HG03175 (cell line): ENCODE measurements around the gene TTC9.

Experiments used
- ATAC-seq: cut with Tn5 transposase; IDR thresholded peaks from one replicate; pipeline ENCODE4 v1.9.1; 2021; ENCODE audit warnings: mild to moderate bottlenecking, moderate library complexity; ENCODE audit not compliant: unreplicated experiment

The TTC9 gene

GRCh38 chr14:70641548-70642302 lies at the start of gene TTC9:
Gene TTC9 (plus strand): TSS chr14:70641916. CDS start chr14:70642130, 214 bp downstream.
- no peak for ATAC-seq

DNA sequence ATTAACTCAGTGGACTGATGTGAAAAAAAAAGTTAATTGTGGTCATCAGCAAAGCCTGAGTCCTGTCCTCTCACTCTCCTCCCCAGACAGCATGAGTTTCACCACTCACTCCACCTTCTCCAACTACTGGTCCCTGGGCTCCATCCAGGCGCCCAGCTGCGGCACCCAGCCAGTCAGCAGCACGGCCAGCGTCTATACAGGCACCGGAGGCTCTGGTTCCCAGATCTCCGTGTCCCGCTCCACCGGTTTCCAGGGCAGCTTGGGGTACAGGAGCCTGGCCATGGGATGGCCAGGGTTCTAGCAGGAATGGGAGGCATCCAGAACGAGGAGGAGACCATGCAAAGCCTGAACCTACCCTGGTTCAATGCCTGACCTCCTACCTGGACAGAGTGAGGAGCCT lies 47.3 kb upstream of the TTC9 start:
- no peak for ATAC-seq

DNA sequence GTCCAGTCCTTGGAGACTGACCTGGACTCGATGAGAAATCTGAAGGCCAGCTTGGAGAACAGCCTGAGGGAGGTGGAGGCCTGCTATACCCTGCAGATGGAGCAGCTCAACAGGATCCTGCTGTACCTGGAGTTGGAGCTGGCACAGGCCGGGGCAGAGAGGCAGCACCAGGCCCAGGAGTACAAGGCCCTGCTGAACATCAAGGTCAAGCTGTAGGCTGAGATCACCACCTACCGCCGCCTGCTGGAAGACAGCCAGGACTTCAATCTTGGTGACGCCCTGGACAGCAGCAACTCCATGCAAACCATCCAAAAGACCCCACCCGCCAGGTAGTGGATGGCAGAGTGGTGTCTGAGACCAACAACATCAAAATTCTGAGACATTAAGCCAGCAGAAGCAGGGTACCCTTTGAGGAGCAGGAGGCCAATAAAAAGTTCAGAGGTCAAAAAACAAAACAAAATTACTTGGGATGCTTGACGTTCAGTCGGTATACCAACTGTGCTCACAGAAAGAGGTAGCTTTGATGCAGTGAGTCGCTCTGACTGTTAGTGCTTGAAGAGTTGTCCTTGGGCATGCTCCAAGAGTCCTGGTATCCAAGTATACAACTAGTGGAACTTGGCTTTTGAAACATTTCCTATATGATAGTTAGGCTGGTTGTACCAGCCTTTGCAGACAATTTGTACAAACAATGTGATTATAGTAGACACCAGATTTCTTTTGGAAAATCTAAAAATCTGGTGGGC lies 46.1 kb upstream of the TTC9 start:
- no peak for ATAC-seq

DNA sequence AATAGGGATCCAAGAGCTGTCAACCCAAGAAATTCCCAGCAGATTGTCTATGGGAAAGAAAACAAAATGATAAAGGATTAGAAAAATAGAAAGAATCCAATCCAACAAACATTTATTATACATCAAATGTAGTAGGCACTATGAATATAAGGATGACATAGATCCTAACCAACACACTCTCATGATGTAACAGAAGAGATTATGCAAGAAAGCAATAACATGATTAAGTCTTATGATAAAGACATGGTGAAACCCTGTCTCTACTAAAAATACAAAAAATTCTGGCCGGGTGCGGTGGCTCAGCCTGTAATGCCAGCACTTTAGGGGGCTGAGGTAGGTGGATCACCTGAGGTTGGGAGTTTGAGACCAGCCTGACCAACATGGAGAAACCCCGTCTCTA lies 44.0 kb upstream of the TTC9 start:
- ATAC-seq, result no peak

DNA sequence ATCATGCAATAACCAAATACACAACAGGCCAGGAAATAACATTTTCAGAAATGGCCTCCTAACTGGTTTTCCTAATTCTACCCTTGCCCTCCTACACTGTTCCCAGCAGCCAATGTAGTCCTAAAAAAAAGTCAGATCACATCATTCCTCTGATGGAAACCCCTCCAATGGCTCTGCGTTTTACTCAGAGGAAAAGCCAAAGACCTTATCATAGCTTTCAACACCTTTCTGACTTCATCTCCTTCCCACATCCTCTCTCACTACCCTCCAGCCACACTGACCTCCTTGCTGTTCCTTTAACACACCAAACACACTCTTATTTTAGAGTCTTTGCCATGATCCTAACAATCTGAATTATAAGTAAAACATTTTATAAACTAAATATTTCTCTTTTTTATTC lies 42.4 kb upstream of the TTC9 start:
- no peak for ATAC-seq

GRCh38 chr14:70600382-70601157 lies 41.1 kb upstream of the TTC9 start, which contains the start of gene MED6:
Gene MED6 (minus strand): TSS chr14:70600655. CDS start chr14:70600637, 18 bp downstream.
- ATAC-seq, result peak; percentile 93

- no peak for ATAC-seq
Measured at GRCh38 chr14:70601162-70601561, 40.6 kb upstream of the TTC9 start.

DNA sequence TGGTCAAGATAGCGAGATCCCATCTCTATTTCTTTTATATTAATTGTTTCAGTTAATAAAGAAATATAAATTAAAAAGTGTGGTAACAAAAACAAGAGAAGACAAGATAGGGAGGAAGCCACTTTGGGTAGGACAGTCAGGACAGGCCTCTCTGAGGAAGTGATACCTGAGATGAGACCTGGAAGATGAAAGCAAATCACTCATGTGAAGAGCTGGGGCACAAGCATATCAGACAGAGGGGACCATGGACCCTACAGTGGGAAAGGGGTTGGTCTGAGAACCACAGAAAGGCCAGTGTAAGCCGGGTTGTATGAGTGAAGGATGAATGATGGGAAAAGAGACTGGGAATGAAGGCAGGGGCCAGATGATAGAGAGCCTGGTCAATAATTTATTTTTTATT lies 39.5 kb upstream of the TTC9 start:
- ATAC-seq, result no peak

DNA sequence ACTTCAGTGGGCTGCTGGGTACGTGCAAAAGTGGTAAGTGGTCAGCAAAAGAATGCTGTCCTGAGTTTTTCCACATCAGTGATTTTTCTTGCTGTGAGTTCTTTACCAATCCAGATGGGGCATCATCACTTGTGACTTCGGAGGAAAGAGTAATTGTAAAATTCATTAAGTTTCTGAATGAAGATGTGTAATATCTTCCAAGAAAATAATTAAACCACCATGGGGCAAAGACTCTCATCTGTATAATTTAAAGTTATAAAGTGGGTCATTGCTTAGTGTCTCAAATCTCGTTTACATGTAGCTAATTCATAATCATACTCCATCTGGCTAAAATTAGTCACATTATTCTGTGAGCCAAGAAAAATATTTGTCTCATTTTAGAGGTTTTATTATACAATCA lies 30.5 kb upstream of the TTC9 start:
- ATAC-seq, result no peak

DNA sequence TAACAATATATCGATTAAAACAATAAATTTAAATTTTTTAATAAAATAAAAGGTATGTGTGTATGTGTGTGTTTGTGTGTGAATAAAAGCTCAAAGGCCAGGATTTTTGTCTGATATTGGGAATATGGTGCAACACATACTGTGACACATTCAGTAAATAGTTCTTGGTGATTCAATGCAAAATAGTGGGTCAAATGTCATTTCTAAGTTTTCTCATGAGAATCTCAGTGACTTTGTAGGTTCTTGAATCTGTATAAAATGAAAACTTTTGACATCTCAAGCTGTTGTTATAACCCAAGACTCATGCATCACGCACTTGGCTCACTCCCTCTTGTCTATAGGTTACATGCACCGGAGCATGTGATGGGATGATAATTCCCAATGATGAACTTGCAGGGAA lies 25.1 kb upstream of the TTC9 start:
- ATAC-seq, result no peak

- ATAC-seq, result no peak
Measured at GRCh38 chr14:70618314-70618713, 23.4 kb upstream of the TTC9 start.

GRCh38 chr14:70619708-70620107 lies 22.0 kb upstream of the TTC9 start:
- ATAC-seq, result no peak

DNA sequence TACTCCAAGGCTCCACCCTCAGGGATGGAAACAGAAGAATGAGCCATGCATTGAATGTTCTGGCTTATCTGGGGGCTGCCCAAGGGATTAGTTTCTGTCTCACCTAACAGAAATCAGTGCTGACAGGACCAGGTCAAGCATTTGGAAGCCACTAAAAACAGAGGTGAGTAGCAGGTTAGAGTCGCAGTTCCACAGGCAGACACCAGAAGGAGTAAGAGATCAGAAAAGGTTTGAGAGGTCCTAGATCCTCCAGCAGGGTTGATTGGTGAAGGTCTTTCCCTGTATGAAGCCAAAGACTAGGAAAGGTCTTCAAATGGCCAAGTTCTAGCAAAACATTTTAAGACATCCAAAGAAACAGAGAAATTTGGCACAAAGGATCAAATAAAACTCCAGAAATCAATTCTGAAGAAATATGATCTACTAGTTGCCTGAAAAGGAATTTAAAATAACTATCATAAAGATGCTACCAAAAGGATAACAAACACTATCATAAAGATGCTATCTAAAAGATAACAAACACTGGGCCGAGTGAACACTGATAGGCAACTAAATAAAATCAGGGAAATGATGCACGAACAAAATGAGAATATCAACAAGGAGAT lies 19.5 kb upstream of the TTC9 start:
- no peak for ATAC-seq

- no peak for ATAC-seq
Measured at GRCh38 chr14:70624972-70625371, 16.7 kb upstream of the TTC9 start.

- ATAC-seq, result no peak
Measured at GRCh38 chr14:70631948-70632347, 9.8 kb upstream of the TTC9 start.

DNA sequence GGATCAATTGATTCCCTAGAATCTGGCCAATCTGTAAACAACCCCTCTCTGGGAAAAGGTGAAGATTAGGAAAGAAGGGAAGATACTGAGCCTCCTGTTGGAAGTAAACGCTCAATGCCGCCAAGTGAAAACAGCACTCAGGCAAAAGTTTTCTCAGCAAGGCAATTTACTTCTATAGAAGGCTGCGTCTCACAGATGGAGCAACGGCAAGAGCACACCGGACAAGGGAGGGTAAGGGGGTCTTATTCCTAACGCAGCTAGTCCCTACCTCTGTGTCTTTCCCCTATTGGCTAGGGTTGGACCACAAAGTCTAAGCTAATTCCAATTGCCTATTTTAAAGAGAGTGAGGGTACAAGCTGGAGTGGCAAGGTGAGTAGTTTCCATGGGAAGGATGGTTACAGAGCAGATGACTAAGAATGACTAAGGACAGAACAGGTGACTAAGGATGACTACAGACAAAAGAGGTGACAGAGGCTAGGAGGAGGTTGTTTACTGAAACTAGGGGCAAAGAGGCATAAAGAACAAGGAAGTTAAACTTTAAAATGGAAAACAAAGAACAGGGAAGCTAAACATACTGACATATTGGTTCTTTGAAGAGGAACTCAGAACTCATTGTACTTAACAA lies 5.6 kb upstream of the TTC9 start:
- no peak for ATAC-seq

DNA sequence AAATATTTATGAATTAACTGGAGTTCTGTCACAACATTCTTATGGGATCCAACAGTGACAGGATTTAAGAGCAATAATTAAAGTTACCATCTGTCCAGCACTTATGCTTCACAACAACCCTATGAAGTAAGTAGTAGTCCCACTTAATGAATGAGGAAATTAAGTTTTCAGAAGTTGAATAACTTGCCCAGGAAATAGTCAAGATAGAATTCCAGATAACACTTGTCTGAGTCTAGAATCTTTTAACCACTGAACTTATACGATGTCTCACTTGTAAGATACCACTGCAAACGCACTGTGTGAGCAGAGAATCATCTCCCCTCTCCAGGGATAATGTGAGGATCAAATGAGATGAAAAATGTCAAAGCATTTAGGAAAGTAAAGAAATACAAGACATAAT lies 3.3 kb upstream of the TTC9 start:
- no peak for ATAC-seq

DNA sequence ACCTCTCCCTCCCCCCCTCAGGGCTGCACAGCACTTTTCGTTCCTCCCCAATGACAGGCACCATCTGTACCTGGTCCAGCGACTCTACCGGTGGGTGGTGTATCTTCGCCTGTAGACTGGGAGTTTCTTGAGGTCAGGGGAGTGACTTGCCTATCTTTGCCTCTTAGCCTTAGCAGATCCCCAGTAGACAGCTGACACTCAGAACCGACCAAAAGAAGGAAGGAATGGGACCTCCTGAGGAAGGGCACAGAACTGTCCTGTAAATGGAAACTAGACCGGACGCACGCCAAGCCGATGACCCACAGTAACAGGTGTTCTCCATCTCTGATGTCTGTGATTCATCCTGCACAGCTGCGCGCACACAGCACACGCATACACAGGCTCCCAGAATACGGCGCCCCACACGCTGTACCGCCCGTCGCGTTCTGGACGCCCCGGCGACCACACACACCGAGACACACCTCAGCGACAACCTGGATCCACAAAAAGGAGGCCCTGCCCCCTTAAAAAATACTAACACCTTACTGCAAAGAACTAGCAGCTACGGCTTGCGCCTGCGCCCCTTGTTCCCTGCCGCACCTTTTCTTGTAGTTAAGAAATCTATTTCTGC lies 673 bp upstream of the TTC9 start:
- peak; percentile 71 for ATAC-seq

DNA sequence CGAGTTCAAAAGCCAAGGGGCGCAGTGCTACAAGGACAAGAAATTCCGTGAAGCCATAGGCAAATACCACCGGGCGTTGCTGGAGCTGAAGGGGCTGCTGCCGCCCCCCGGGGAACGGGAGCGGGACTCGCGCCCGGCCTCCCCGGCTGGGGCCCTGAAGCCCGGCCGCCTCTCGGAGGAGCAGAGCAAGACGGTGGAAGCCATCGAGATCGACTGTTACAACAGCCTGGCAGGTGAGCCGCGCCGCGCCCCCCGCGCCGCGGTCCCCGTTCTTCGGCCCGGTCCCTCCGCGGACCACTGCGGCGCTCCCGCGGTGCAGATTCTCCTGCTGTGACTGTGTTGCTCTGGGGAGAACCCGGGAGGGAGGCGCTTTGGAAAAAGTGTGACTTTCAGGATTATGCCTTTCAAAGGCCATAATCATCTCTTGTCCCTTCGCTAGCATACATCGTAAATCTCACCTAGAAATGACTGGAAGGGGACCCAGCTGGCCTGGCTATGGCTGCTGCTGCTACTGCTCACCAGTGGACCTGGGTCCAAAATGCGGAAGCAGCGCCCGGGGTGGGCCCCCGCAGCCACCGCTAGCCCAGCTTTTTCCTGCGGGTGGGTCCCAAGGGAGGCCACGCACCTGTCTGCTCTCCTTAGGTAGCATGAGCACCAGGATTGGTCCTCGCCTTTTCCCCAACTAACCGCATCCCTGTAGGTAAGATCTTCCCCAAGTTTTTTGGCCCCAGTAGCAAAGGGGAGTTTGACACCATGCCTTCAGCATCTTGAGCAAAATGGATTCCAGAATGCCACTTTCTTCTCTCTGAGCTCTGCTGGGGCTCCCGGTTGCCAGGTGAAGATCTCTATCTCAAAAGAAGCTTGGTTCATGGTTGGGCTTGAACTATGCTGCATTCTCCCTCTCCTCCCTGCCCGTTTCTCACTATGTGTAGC lies 853 bp downstream of the TTC9 start:
- no peak for ATAC-seq
